Mesenchymal stem cell (in vitro differentiated cells and primary cell): ENCODE measurements around the gene APOBEC3C.
"Not testable (repeated sequence)": the region's sequence is repeated elsewhere in the genome, so short reads cannot be mapped to it uniquely, and the experiment has no call there.

Experiments used
- DNase-seq: peaks from one replicate; pipeline ENCODE4 v3.0.0-alpha.2; 2013
- H2AFZ ChIP-seq: one replicate; pipeline ENCODE4 v1.6.1; 2013; ENCODE audit warnings: low read depth, mild to moderate bottlenecking, control low read depth, inconsistent platforms, low read length, moderate library complexity
- H2AK5ac ChIP-seq: 2 replicates; pipeline ENCODE4 v1.6.1; 2013; ENCODE audit warnings: low read length, moderate library complexity, mild to moderate bottlenecking, inconsistent platforms; ENCODE audit not compliant: severe bottlenecking
- H2BK120ac ChIP-seq: one replicate; pipeline ENCODE4 v1.6.1; 2013; ENCODE audit warnings: low read depth, mild to moderate bottlenecking, inconsistent platforms, low read length, moderate library complexity
- H2BK12ac ChIP-seq, 2 experiments: one replicate each; pipeline ENCODE4 v1.6.1; 2013; ENCODE audit warnings: inconsistent platforms in 2 of 2, low read length in 2 of 2, mild to moderate bottlenecking in 2 of 2, moderate library complexity in 2 of 2, control low read depth in 1 of 2
- H2BK15ac ChIP-seq: one replicate; pipeline ENCODE4 v1.6.1; 2013; ENCODE audit warnings: mild to moderate bottlenecking, low read depth, inconsistent platforms; ENCODE audit not compliant: poor library complexity, severe bottlenecking
- H2BK5ac ChIP-seq: 2 replicates; pipeline ENCODE4 v1.6.1; 2013; ENCODE audit warnings: low read depth, mild to moderate bottlenecking, low read length, control low read depth, inconsistent platforms; ENCODE audit not compliant: poor library complexity, severe bottlenecking
- H3K14ac ChIP-seq, 2 experiments: one replicate each; pipeline ENCODE4 v1.6.1; 2013; ENCODE audit warnings: inconsistent platforms in 2 of 2, low read length in 2 of 2, control low read depth in 1 of 2, mild to moderate bottlenecking in 1 of 2, moderate library complexity in 1 of 2
- H3K18ac ChIP-seq, 2 experiments: one replicate each; pipeline ENCODE4 v1.6.1; 2013; ENCODE audit warnings: inconsistent platforms in 2 of 2, low read length in 2 of 2, control low read depth in 1 of 2, low read depth in 1 of 2, mild to moderate bottlenecking in 1 of 2
- H3K23ac ChIP-seq, 2 experiments: one replicate each; pipeline ENCODE4 v1.6.1; 2013; ENCODE audit warnings: inconsistent platforms in 2 of 2, low read length in 2 of 2, mild to moderate bottlenecking in 2 of 2, moderate library complexity in 2 of 2, control low read depth in 1 of 2
- H3K27ac ChIP-seq: 2 replicates; pipeline ENCODE4 v1.5.1; 2013; ENCODE audit warnings: mild to moderate bottlenecking, moderate library complexity, low read length, control low read depth, inconsistent platforms; ENCODE audit not compliant: poor library complexity, severe bottlenecking
- H3K27me3 ChIP-seq, 2 experiments: 2 replicates each; pipeline versions ENCODE4 v1.6.1 to v1.7.0; 2013; ENCODE audit warnings: low read length in 2 of 2, mild to moderate bottlenecking in 2 of 2, moderate library complexity in 2 of 2, control low read depth in 1 of 2, inconsistent platforms in 1 of 2; ENCODE audit not compliant: control insufficient read depth in 1 of 2, insufficient read depth in 1 of 2
- H3K36me3 ChIP-seq, 2 experiments: 2 replicates each; pipeline versions ENCODE4 v1.6.1 to v1.7.0; 2013; ENCODE audit warnings: low read length in 2 of 2, control low read depth in 1 of 2, inconsistent platforms in 1 of 2, low read depth in 1 of 2, mild to moderate bottlenecking in 1 of 2; ENCODE audit not compliant: insufficient read depth in 2 of 2, control insufficient read depth in 1 of 2
- H3K4ac ChIP-seq, 2 experiments: one replicate each; pipeline ENCODE4 v1.6.1; 2013; ENCODE audit warnings: inconsistent platforms in 2 of 2, low read length in 2 of 2, mild to moderate bottlenecking in 2 of 2, moderate library complexity in 2 of 2, control low read depth in 1 of 2, low read depth in 1 of 2
- H3K4me1 ChIP-seq: 2 replicates; pipeline ENCODE4 v1.6.1; 2013; ENCODE audit warnings: low read depth, low read length, control low read depth; ENCODE audit not compliant: control insufficient read depth, insufficient read depth
- H3K4me2 ChIP-seq: 2 replicates; pipeline ENCODE4 v1.6.1; 2013; ENCODE audit warnings: low read length, mild to moderate bottlenecking, inconsistent platforms; ENCODE audit not compliant: poor library complexity, severe bottlenecking
- H3K4me3 ChIP-seq, 2 experiments: 2 replicates each; pipeline versions ENCODE4 v1.5.1 to v1.7.0; 2013; ENCODE audit warnings: low read length in 2 of 2, mild to moderate bottlenecking in 2 of 2, control low read depth in 1 of 2, low read depth in 1 of 2; ENCODE audit not compliant: insufficient read depth in 1 of 2
- H3K79me1 ChIP-seq: replicated peaks from 2 replicates; pipeline ENCODE4 v1.6.1; 2013; ENCODE audit warnings: mild to moderate bottlenecking, control low read depth, low read length, inconsistent platforms; ENCODE audit not compliant: poor library complexity, severe bottlenecking
- H3K9ac ChIP-seq: 2 replicates; pipeline ENCODE4 v1.7.0; 2013; ENCODE audit warnings: mild to moderate bottlenecking, low read length, moderate library complexity
- H3K9me3 ChIP-seq: 2 replicates; pipeline ENCODE4 v1.7.0; 2013; ENCODE audit warnings: mild to moderate bottlenecking, low read length; ENCODE audit not compliant: control insufficient read depth
- H4K8ac ChIP-seq: one replicate; pipeline ENCODE4 v1.6.1; 2013; ENCODE audit warnings: inconsistent platforms, mild to moderate bottlenecking, low read length, moderate library complexity
- H4K91ac ChIP-seq: one replicate; pipeline ENCODE4 v1.6.1; 2013; ENCODE audit warnings: mild to moderate bottlenecking, low read length, inconsistent platforms
- WGBS: methylation state at CpG from one replicate; pipeline ENCODE4 v1.1.7; 2013; ENCODE audit warnings: mixed read lengths; 5-methylcytosine and 5-hydroxymethylcytosine counted together

The APOBEC3C gene

GRCh38 chr22:38980587-38980986 is 33.5 kb upstream of the APOBEC3C start:
- WGBS: 86% methylated on average over 9 of the region's 10 CpGs
- H3K4me2 ChIP-seq, H2AFZ ChIP-seq: not testable (repeated sequence)

GRCh38 chr22:38981005-38981991 is 32.8 kb upstream of the APOBEC3C start:
- Histone ChIP-seq H2BK120ac (no peak overlapping the region), H3K9ac (peak overlapping the region; percentile 47), H2BK12ac (peak overlapping the region in 1 of 2 experiments; percentile 15), H3K27ac (no peak overlapping the region), H3K4me2 (no peak overlapping the region), H3K79me1 (peaks cover 7% of the 10 kb centered on the region), H3K14ac (no peak overlapping the region), H2AK5ac (no peak overlapping the region), H3K18ac (peak overlapping the region in 1 of 2 experiments; percentile 21), H3K9me3 (no peaks in the 10 kb centered on the region), H4K91ac (no peak overlapping the region), H2AFZ (peak overlapping the region; percentile 74), H2BK15ac (no peak overlapping the region), H3K4me1 (peaks cover 16% of the 10 kb centered on the region), H3K4ac (peak overlapping the region in 1 of 2 experiments; percentile 56), H3K4me3 (peak overlapping the region in 1 of 2 experiments; percentile 76), H3K27me3 (no peaks in the 10 kb centered on the region), H2BK5ac (no peak overlapping the region), H3K23ac (no peak overlapping the region), H3K36me3 (no peaks in the 10 kb centered on the region), H4K8ac (peak overlapping the region; percentile 9)
- WGBS: 65% methylated on average over 18 of the region's 27 CpGs
- peak; percentile 11 for DNase-seq

More at GRCh38 chr22:38980587-38980986, 33.5 kb upstream of the APOBEC3C start:
- H3K27me3 ChIP-seq, H3K4ac ChIP-seq, H2BK120ac ChIP-seq, H2BK12ac ChIP-seq, H3K18ac ChIP-seq, H3K27ac ChIP-seq, H3K14ac ChIP-seq, H2BK5ac ChIP-seq, H3K4me3 ChIP-seq, DNase-seq, H3K36me3 ChIP-seq, H3K9me3 ChIP-seq, H3K23ac ChIP-seq, H4K8ac ChIP-seq, H3K79me1 ChIP-seq, H2AK5ac ChIP-seq, H2BK15ac ChIP-seq, H4K91ac ChIP-seq, H3K9ac ChIP-seq: not testable (repeated sequence)
- H3K4me1 ChIP-seq: peaks cover 16% of the 10 kb centered on the region

- Histone ChIP-seq H3K9ac (peak within 1 kb of the TSS; percentile 47), H2AK5ac (no peak within 1 kb of the TSS), H3K4me3 (peak within 1 kb of the TSS; percentile 43 to 76), H2BK15ac (no peak within 1 kb of the TSS), H3K36me3 (no peaks in the 10 kb centered on the region), H3K4me2 (peak within 1 kb of the TSS; percentile 82), H2BK120ac (no peak within 1 kb of the TSS), H3K14ac (peak within 1 kb of the TSS in 1 of 2 experiments; percentile 92), H3K23ac (no peak within 1 kb of the TSS), H3K27ac (no peak within 1 kb of the TSS), H3K4ac (peak within 1 kb of the TSS in 1 of 2 experiments; percentile 56), H4K91ac (no peak within 1 kb of the TSS), H3K27me3 (no peaks in the 10 kb centered on the region), H3K79me1 (peaks cover 7% of the 10 kb centered on the region), H3K9me3 (no peaks in the 10 kb centered on the region), H2BK12ac (peak within 1 kb of the TSS in 1 of 2 experiments; percentile 15), H3K4me1 (peaks cover 17% of the 10 kb centered on the region), H2AFZ (peak within 1 kb of the TSS; percentile 74), H2BK5ac (no peak within 1 kb of the TSS), H3K18ac (peak within 1 kb of the TSS in 1 of 2 experiments; percentile 42), H4K8ac (peak within 1 kb of the TSS; percentile 9)
- DNase-seq: peak; percentile 97
- WGBS: 18% methylated on average over 15 of the region's 16 CpGs
These were observed 31.8 kb upstream of the APOBEC3C start, which contains the start of gene APOBEC3B for GRCh38 chr22:38981992-38982927. APOBEC3B (plus strand) TSS chr22:38982347; CDS start chr22:38982454, 107 bp downstream.
